A549 (cell line): ENCODE measurements around the gene TC2N.

ENCODE experiments used
- EP300 ChIP-seq, 2 experiments: fragments of >200 bp; sonication (Bioruptor Twin); formaldehyde crosslinking; IDR thresholded peaks; 2 replicates in 1 of 2; 3 replicates in 1 of 2; pipeline ENCODE4 v1.6.1; 2016 to 2017
- HOXA7 ChIP-seq: fragments of 250-450 bp; sonication (Bioruptor Pico); IDR thresholded peaks from 2 replicates; pipeline ENCODE4 v1.5.0; 2020; ENCODE audit warnings: mild to moderate bottlenecking, moderate library complexity
- JUN ChIP-seq, 2 experiments: fragments of >200 bp; sonication (Bioruptor Twin); formaldehyde crosslinking; IDR thresholded peaks; 2 replicates in 1 of 2; 3 replicates in 1 of 2; pipeline ENCODE4 v1.6.1; 2016 to 2017
- MAZ ChIP-seq: fragments of 150-350 bp; IDR thresholded peaks from 2 replicates; pipeline ENCODE4 v1.6.1; 2014; ENCODE audit warnings: antibody characterized with exemption, low read depth, low read length, borderline replicate concordance
- POLR2A ChIP-seq: IDR thresholded peaks from 2 replicates; pipeline ENCODE4 v1.6.1; 2012; ENCODE audit warnings: mild to moderate bottlenecking, low read length
- RAD21 ChIP-seq, 2 experiments: fragments of >200 bp in 1 of 2; sonication (Bioruptor Twin) in 1 of 2; formaldehyde crosslinking in 1 of 2; IDR thresholded peaks in 1 of 2; conservative IDR thresholded peaks in 1 of 2; 2 replicates in 1 of 2; 3 replicates in 1 of 2; pipeline ENCODE4 v1.6.1; 2012 to 2018; ENCODE audit warnings: inconsistent platforms in 1 of 2
- ZNF302 ChIP-seq: fragments of 250-450 bp; sonication (Bioruptor Pico); IDR thresholded peaks from 2 replicates; pipeline ENCODE4 v1.9.0; 2021; ENCODE audit warnings: inconsistent platforms, mild to moderate bottlenecking, moderate library complexity
- TF ChIP-seq, protein P1 (sequence below): fragments of >200 bp; sonication (Bioruptor Twin); formaldehyde crosslinking; IDR thresholded peaks from 3 replicates; pipeline ENCODE4 v1.5.1; 2016
- TF ChIP-seq, protein P2 (sequence below): fragments of >200 bp; sonication (Bioruptor Twin); formaldehyde crosslinking; IDR thresholded peaks from 3 replicates; pipeline ENCODE4 v1.6.1; 2016
- TF ChIP-seq, protein P3 (sequence below): fragments of 200-600 bp; sonication (generic); IDR thresholded peaks from 2 replicates; pipeline ENCODE4 v1.6.1; 2016; ENCODE audit warnings: antibody characterized with exemption, mild to moderate bottlenecking, moderate library complexity

DNA sequence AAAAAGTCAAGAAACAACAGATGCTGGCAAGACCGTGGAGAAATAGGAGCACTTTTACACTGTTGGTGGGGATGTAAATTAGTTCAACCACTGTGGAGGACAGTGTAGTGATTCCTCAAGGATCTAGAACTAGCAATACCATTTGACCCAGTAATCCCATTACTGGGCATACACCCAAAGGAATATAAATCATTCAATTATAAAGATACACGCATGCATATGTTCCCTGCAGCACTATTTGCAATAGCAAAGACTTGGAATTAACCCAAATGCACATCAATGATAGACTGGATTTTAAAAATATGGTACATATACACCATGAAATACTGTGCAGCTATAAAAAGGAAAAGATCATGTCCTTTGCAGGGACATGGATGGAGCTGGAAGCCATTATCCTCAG lies 117.5 kb downstream of the TC2N start:
- TF ChIP-seq RAD21 (conservative IDR thresholded peaks at IDR 0.05 in 1 of 2, IDR thresholded peaks at IDR 0.05 in 1 of 2) (no peak), MAZ (no peak), ZNF302 (CRISPR knock-in tag) (no peak), HOXA7 (CRISPR knock-in tag) (no peak), JUN (IDR thresholded peaks at IDR 0.05) (no peak), POLR2A (no peak), EP300 (IDR thresholded peaks at IDR 0.05) (no peak)
- TF ChIP-seq, protein P1, sequence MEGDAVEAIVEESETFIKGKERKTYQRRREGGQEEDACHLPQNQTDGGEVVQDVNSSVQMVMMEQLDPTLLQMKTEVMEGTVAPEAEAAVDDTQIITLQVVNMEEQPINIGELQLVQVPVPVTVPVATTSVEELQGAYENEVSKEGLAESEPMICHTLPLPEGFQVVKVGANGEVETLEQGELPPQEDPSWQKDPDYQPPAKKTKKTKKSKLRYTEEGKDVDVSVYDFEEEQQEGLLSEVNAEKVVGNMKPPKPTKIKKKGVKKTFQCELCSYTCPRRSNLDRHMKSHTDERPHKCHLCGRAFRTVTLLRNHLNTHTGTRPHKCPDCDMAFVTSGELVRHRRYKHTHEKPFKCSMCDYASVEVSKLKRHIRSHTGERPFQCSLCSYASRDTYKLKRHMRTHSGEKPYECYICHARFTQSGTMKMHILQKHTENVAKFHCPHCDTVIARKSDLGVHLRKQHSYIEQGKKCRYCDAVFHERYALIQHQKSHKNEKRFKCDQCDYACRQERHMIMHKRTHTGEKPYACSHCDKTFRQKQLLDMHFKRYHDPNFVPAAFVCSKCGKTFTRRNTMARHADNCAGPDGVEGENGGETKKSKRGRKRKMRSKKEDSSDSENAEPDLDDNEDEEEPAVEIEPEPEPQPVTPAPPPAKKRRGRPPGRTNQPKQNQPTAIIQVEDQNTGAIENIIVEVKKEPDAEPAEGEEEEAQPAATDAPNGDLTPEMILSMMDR: no peak
- TF ChIP-seq, protein P2, sequence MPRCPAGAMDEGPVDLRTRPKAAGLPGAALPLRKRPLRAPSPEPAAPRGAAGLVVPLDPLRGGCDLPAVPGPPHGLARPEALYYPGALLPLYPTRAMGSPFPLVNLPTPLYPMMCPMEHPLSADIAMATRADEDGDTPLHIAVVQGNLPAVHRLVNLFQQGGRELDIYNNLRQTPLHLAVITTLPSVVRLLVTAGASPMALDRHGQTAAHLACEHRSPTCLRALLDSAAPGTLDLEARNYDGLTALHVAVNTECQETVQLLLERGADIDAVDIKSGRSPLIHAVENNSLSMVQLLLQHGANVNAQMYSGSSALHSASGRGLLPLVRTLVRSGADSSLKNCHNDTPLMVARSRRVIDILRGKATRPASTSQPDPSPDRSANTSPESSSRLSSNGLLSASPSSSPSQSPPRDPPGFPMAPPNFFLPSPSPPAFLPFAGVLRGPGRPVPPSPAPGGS: no peak
- TF ChIP-seq, protein P3, sequence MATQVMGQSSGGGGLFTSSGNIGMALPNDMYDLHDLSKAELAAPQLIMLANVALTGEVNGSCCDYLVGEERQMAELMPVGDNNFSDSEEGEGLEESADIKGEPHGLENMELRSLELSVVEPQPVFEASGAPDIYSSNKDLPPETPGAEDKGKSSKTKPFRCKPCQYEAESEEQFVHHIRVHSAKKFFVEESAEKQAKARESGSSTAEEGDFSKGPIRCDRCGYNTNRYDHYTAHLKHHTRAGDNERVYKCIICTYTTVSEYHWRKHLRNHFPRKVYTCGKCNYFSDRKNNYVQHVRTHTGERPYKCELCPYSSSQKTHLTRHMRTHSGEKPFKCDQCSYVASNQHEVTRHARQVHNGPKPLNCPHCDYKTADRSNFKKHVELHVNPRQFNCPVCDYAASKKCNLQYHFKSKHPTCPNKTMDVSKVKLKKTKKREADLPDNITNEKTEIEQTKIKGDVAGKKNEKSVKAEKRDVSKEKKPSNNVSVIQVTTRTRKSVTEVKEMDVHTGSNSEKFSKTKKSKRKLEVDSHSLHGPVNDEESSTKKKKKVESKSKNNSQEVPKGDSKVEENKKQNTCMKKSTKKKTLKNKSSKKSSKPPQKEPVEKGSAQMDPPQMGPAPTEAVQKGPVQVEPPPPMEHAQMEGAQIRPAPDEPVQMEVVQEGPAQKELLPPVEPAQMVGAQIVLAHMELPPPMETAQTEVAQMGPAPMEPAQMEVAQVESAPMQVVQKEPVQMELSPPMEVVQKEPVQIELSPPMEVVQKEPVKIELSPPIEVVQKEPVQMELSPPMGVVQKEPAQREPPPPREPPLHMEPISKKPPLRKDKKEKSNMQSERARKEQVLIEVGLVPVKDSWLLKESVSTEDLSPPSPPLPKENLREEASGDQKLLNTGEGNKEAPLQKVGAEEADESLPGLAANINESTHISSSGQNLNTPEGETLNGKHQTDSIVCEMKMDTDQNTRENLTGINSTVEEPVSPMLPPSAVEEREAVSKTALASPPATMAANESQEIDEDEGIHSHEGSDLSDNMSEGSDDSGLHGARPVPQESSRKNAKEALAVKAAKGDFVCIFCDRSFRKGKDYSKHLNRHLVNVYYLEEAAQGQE: no peak
